PC-3 (cell line): ENCODE measurements around the gene MUC20.
"Not testable (repeated sequence)": the region's sequence is repeated elsewhere in the genome, so short reads cannot be mapped to it uniquely, and the experiment has no call there.

Experiments
- EZH2 ChIP-seq: fragments of 300-600 bp; sonication (generic); IDR thresholded peaks from one replicate; pipeline ENCODE4 v1.6.1; 2017; ENCODE audit warnings: antibody characterized with exemption, mild to moderate bottlenecking, low read length; ENCODE audit not compliant: unreplicated experiment
- EZH2phosphoT487 ChIP-seq: fragments of 300-600 bp; sonication (generic); IDR thresholded peaks from 2 replicates; pipeline ENCODE4 v1.6.1; 2018; ENCODE audit warnings: mild to moderate bottlenecking, antibody characterized with exemption, low read length, borderline replicate concordance
- TF ChIP-seq, protein P1 (sequence below): fragments of 300-600 bp; sonication (generic); conservative IDR thresholded peaks from 2 replicates; pipeline ENCODE4 v1.5.1; 2017; ENCODE audit warnings: antibody characterized with exemption, low read depth, mild to moderate bottlenecking, low read length

DNA sequence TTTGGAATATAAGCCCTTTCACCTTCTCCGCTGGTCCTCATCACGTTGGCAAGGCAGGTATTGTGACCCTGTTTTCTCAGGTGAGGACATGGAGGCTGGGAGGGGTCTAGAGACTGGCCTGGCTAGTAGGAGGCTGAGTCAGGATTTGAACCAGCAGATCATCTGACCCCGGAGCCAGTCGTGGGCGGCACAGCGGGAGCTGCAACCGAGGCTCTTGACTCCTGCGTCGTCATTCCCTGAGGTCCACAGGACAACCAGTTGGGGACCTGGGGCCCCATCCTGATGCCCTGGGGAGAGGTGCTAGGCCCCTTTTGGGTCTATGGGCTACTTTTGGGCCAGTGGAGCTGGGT is 2.2 kb downstream of the MUC20 start:
- TF ChIP-seq, protein P1, sequence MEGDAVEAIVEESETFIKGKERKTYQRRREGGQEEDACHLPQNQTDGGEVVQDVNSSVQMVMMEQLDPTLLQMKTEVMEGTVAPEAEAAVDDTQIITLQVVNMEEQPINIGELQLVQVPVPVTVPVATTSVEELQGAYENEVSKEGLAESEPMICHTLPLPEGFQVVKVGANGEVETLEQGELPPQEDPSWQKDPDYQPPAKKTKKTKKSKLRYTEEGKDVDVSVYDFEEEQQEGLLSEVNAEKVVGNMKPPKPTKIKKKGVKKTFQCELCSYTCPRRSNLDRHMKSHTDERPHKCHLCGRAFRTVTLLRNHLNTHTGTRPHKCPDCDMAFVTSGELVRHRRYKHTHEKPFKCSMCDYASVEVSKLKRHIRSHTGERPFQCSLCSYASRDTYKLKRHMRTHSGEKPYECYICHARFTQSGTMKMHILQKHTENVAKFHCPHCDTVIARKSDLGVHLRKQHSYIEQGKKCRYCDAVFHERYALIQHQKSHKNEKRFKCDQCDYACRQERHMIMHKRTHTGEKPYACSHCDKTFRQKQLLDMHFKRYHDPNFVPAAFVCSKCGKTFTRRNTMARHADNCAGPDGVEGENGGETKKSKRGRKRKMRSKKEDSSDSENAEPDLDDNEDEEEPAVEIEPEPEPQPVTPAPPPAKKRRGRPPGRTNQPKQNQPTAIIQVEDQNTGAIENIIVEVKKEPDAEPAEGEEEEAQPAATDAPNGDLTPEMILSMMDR, result not testable (repeated sequence)
- TF ChIP-seq EZH2phosphoT487, EZH2: not testable (repeated sequence)
